ENCODE data around the gene PRPF6.
A peak's percentile ranks its signal among the peaks of the same experiment; 100 is the strongest.

Gene PRPF6

GRCh38 chr20:64035933-64036345 lies 55.0 kb downstream of the PRPF6 start, which contains the start of gene C20orf204:
TSS of gene C20orf204 (plus strand) at chr20:64036182. CDS start at chr20:64036324, 142 bp downstream.
- DNase-seq (no peak), ATAC-seq (no peak)

GRCh38 chr20:64036346-64037198 lies 55.6 kb downstream of the PRPF6 start:
- peak; percentile 59 for DNase-seq
- peak; percentile 33 for ATAC-seq

DNA sequence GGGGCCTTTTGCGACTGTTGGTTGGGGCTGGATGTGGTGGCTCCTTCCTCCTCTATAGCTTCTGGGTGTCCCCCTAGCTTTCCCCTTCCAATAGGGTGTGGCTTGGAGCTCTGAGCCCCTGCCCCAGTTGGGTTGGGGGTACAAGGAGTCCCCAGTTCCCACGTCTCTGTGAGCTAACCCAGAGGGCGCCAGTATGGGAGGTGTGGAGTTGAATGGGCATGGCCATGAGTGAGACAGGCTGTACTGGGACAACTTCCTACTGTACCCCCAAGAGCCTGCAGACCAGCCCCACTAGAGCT lies 56.2 kb downstream of the PRPF6 start:
- ATAC-seq (no peak), DNase-seq (no peak)

GRCh38 chr20:64037498-64038213 lies 56.7 kb downstream of the PRPF6 start:
- ATAC-seq, result no peak
- no peak for DNase-seq

- peak; percentile 4 for ATAC-seq
- no peak for DNase-seq
Observed at GRCh38 chr20:64038224-64038564, 57.3 kb downstream of the PRPF6 start.

GRCh38 chr20:64038565-64039292 lies 57.8 kb downstream of the PRPF6 start:
- DNase-seq (peak; percentile 86), ATAC-seq (peak; percentile 50)

DNA sequence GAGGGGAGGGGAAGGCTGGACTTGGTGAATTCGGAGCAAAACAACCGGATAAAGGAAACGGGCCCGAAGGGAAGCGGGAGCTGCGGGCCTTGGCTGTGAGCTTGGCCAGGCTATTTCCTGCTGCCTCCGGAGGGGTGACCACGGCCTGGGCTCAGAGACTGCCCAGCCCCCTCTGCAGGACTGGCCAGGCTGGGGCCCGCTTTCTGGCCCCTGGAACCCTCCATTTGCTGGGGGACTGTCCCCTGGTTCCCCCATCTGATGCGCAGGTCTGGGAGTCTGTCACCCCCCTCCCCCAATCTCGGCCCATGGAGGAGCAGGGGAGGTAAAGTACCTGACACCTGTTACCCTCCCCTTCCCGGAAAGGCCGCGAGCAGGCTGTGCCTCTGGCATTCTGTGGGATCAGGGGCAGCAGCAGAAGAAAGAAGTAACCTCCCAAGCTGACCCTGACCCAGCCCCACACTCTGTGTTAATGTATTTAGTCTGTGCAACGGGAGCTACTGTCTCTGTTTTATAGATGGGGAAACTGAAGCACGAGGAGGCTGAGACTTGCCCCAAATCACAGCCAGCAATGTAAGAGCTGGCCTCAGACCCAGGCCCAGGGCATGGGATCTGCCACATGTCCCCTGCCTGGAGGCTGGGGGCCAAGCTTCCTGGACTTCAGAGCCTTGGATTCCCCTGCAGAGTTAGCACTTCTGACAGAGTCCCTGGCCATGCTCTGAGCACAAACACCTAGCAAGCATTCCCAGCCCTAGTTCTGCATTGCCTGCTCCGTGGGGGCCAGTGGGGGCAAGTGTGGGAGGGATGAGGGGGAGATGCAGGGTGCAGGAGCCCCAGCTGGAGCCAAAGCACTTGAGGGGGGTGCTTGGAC lies 58.6 kb downstream of the PRPF6 start:
- DNase-seq (no peak), ATAC-seq (no peak)

- DNase-seq, result no peak
- no peak for ATAC-seq
Observed at GRCh38 chr20:64040231-64041039, 59.5 kb downstream of the PRPF6 start.

DNA sequence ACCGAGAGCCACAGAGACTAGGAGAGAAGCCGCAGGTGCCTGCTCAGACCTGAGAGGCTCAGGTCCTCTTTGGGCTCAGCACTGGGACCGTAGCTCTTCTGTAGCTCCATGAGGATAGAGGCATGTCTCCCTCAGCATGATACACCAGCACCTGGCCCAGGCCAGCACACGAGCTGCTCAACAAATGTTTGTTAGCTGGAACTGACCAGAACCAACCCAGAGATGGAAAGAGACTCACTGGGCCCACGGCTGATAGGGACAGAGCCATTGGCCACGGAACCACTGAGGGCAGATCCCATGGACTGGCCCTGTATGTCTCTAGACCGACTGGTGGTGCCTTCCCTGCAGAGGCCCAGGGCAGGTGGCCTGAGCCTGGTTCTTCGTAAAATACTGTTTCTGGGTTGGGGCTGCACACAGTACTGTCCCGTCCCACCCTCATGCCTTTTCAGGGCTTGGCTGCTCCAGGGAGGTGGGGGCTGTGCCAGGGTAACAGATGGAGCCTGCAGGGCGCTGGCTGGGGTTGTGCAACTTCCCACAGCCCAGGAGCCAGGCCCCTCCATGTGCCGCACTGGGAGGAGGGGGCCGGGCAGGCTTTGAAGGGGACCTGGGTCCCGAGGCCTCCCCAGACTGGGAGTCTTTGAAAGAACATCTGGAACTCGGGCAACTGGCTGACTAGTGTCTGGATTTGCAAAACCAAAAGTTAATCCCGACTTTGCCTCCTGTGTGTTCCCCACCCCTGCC lies 60.3 kb downstream of the PRPF6 start:
- ATAC-seq, result no peak
- DNase-seq, result no peak

DNA sequence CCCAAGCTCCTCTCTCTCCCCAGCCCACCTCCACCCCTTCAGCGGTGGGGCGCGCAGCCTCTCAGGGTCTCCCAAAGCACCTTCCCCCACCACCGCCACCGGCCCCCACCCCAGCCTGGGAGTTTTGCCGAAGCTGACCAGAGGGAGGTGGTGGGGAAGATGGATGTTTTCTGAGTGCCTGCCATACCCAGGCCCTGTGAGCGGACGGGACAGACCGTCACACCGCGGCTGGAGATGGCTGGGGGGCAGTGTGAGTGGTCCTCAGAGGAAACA lies 60.8 kb downstream of the PRPF6 start:
- DNase-seq (no peak), ATAC-seq (no peak)

- ATAC-seq (no peak), DNase-seq (peak; percentile 40)
Observed at GRCh38 chr20:64042054-64042781, 61.3 kb downstream of the PRPF6 start.

GRCh38 chr20:64043768-64044167 lies 62.8 kb downstream of the PRPF6 start:
- DNase-seq (no peak), ATAC-seq (no peak)

DNA sequence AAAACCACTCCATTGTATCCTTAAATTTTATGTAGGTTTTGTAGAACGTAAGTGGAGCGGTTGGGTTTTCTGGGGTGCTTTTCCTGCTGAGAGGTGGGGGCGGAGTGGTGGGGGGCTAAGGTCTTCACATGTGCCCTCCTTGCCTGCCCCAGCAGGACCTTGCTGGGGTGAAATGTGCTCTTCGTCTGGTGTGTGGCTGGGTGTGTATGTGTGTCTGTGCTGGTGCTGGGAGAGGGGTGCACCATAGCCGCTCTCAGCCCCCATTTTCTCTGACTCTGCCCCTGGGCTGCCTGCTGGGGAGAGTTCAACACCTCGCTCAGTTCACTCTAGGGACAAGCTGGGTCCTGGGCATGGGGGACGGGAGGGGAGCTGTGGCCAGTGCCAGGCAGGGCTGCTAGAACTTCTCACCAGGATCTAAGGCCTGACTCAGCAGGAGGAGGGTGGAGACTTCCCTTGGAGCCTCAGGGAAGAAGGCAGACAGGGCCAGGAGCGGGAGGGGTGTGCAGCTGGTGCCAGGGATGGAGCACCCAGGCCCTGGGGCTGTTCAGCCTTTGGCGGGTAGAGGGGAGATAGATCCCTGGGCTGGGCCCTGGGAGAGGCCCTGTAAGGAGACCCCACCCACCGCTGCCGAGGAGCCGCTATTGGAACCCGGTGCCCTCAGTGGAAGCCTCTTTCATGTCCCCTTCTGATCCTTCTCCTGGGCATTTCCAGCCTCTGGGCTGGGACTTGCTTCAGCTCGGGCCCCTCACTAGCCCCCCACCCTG lies 63.7 kb downstream of the PRPF6 start:
- no peak for ATAC-seq
- DNase-seq, result no peak

- no peak for ATAC-seq
Observed at GRCh38 chr20:64045346-64046011, 64.5 kb downstream of the PRPF6 start.

GRCh38 chr20:64047046-64047389 lies 66.1 kb downstream of the PRPF6 start:
- DNase-seq (no peak), ATAC-seq (no peak)

More at GRCh38 chr20:64045346-64046011, 64.5 kb downstream of the PRPF6 start:
- DNase-seq, result no peak

GRCh38 chr20:64047968-64048401 lies 67.1 kb downstream of the PRPF6 start:
- no peak for DNase-seq
- no peak for ATAC-seq

DNA sequence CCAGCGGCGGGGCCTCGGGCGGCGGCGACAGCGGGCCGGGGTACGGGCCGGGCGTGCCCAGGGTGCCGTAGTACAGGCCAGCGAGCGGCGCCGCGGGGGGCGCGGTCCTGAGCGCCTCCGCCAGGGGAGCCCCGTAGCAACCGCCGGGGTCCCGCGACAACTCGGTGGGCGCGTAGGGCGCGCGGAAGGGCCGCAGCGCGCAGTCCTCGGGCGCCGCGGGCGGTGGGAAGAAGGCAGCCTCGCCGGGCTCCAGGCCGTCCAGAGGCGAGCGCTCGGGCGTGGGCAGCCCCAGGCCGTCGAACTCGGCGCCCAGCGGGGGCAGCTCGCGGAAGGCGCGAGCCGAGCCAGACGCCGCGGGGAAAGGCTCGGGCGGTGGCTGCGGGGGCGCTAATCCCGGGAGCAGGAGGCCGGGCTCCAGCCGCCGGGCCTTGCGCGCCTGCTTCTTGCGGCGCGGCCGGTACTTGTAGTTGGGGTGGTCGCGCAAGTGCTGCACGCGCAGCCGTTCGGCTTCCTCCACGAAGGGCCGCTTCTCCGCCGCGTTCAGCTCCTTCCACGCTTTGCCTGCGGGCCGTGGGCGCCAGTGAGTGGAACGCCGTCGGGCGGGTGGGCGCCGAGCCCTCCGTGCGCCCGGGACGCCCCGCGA lies 67.6 kb downstream of the PRPF6 start:
- ATAC-seq (no peak), DNase-seq (no peak)

All from stimulated activated naive CD8-positive, alpha-beta T cell treated with anti-CD3 and anti-CD28 coated beads, Interleukin-15, Interleukin-2, amounts not matched to agents 100 U/mL and 50 U/mL, for 24 hours (primary cell).